Caco-2 (cell line): Measurements from ENCODE around the gene KISS1. TPM values are rescaled to one million over a fixed set of nuclear protein-coding genes. Genes with fewer than 3 reads are reported as not detected.
A peak's percentile ranks its signal among the peaks of the same experiment; 100 is the strongest.

Experiments
- BruUV-seq: library from RNA; stranded (reverse); fragments of 400-500 nt; replicated peaks from 2 replicates; lab custom pipeline; 2021; lab: Mats Ljungman, UMichigan
- CTCF ChIA-PET: fragments of 300-600 bp; sonication (Branson Sonifier 250); formaldehyde crosslinking; loops from one replicate; lab custom pipeline; 2022; ENCODE audit warnings: antibody characterized with exemption; lab: Charles Lee
- POLR2A ChIA-PET: fragments of 300-600 bp; sonication (Branson Sonifier 250); formaldehyde crosslinking; loops from one replicate; lab custom pipeline; 2022; ENCODE audit warnings: antibody characterized with exemption; lab: Charles Lee
- DNase-seq, 2 experiments: peaks; one replicate each; pipeline versions ENCODE4 v3.0.0 to v3.0.0-alpha.2; 2020 to 2022
- H3K27me3 ChIP-seq: replicated peaks from 2 replicates; pipeline ENCODE4 v1.6.0; 2011; ENCODE audit warnings: low read length; ENCODE audit not compliant: control insufficient read depth, insufficient read depth
- H3K36me3 ChIP-seq: 2 replicates; pipeline ENCODE4 v1.5.1; 2011; ENCODE audit warnings: low read length; ENCODE audit not compliant: control insufficient read depth, insufficient read depth
- H3K4me1 ChIP-seq: fragments of 250-450 bp; sonication (Bioruptor Pico); 2 replicates; pipeline ENCODE4 v1.5.1; 2020; ENCODE audit warnings: mild to moderate bottlenecking
- H3K4me3 ChIP-seq: 2 replicates; pipeline ENCODE4 v1.5.1; 2011; ENCODE audit warnings: low read depth, mild to moderate bottlenecking, control low read depth, low read length
- H3K9me3 ChIP-seq: fragments of 250-450 bp; sonication (Bioruptor Pico); 2 replicates; pipeline ENCODE4 v1.5.1; 2020; ENCODE audit warnings: mild to moderate bottlenecking, moderate library complexity
- H3K27ac Mint-ChIP-seq: one replicate; pipeline ENCODE4 v1.8.0; 2022; ENCODE audit warnings: mixed read lengths; ENCODE audit not compliant: unreplicated experiment
- H3K27me3 Mint-ChIP-seq: one replicate; pipeline ENCODE4 v1.8.0; 2022; ENCODE audit warnings: mixed read lengths; ENCODE audit not compliant: insufficient read depth, unreplicated experiment
- H3K36me3 Mint-ChIP-seq: one replicate; pipeline ENCODE4 v1.8.0; 2022; ENCODE audit warnings: mild to moderate bottlenecking, mixed read lengths; ENCODE audit not compliant: insufficient read depth, unreplicated experiment
- H3K4me1 Mint-ChIP-seq: one replicate; pipeline ENCODE4 v1.8.0; 2022; ENCODE audit warnings: low read depth, mixed read lengths; ENCODE audit not compliant: unreplicated experiment
- H3K4me3 Mint-ChIP-seq: one replicate; pipeline ENCODE4 v1.8.0; 2022; ENCODE audit warnings: mild to moderate bottlenecking, moderate library complexity, mixed read lengths; ENCODE audit not compliant: unreplicated experiment
- H3K9me3 Mint-ChIP-seq: one replicate; pipeline ENCODE4 v1.8.0; 2022; ENCODE audit warnings: mixed read lengths; ENCODE audit not compliant: unreplicated experiment
- CTCF ChIP-seq, 2 experiments: fragments of 200-600 bp in 1 of 2; IDR thresholded peaks; 1 replicate in 1 of 2; 2 replicates in 1 of 2; pipeline versions ENCODE4 v1.5.1 to v1.8.0; 2011 to 2022; ENCODE audit warnings: antibody characterized with exemption in 1 of 2, control low read depth in 1 of 2, inconsistent platforms in 1 of 2, low read depth in 1 of 2, low read length in 1 of 2, mild to moderate bottlenecking in 1 of 2, moderate library complexity in 1 of 2; ENCODE audit not compliant: insufficient read depth in 1 of 2, severe bottlenecking in 1 of 2, unreplicated experiment in 1 of 2
- intact Hi-C: fragments of 100-400 bp; cut with micrococcal nuclease; formaldehyde crosslinking; loops from one replicate; pipeline ENCODE4 v1.10.0; 2022; ENCODE audit not compliant: unreplicated experiment
- total RNA-seq: library from RNA; stranded (reverse); gene quantifications from 2 replicates; pipeline ENCODE4 v1.2.3, GENCODE V29; 2022

Gene KISS1
- total RNA-seq, 1 experiment from 2014 or later: 3.3 TPM

GRCh38 chr1:204154568-204155255 is 41.6 kb downstream of the KISS1 start:
- H3K4me1 Mint-ChIP-seq: no peaks in the 10 kb centered on the region
- ChIA-PET CTCF (no interaction called here), POLR2A (no interaction called here)
- no peak overlapping the region for H3K27ac Mint-ChIP-seq
- intact Hi-C loops: no loop called here
- no peaks in the 10 kb centered on the region for H3K27me3 Mint-ChIP-seq
- no peaks in the 10 kb centered on the region for H3K36me3 Mint-ChIP-seq
- H3K27me3 ChIP-seq: no peaks in the 10 kb centered on the region
- no peaks in the 10 kb centered on the region for H3K36me3 ChIP-seq
- no peak overlapping the region for H3K4me3 ChIP-seq
- BruUV-seq: no TSS peak
- H3K4me3 Mint-ChIP-seq: no peak overlapping the region
- H3K4me1 ChIP-seq: peaks cover 6% of the 10 kb centered on the region
- H3K9me3 ChIP-seq: no peaks in the 10 kb centered on the region
- H3K9me3 Mint-ChIP-seq: no peaks in the 10 kb centered on the region
- TF ChIP-seq CTCF (IDR thresholded peaks at IDR 0.05; ENCODE audit: insufficient read depth in 1 of 2, low read depth in 1 of 2, low read length in 1 of 2, severe bottlenecking in 1 of 2, unreplicated experiment in 1 of 2): no peak
- no peak for DNase-seq

DNA sequence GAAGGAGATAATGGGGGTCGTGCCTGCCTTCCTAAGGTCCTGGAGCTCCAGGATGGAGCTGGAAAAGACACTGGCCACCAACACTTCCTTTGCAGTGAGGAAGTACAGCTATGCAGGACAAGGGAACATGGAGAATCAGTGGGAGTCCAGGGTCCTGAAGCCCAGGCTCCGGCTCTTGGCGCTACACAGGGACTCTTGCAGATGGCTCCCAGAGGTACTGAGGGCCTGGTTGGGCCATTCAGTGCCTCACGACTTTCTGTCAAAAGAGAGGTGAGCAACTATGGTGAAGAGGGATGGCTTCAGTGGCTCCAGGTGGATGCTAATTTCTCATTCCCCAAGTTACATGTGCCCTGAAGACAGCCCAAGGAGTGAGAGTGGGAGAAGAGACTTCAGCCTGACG is 42.6 kb downstream of the KISS1 start:
- Mint-ChIP-seq H3K36me3 (no peaks in the 10 kb centered on the region), H3K4me3 (no peak overlapping the region), H3K27me3 (no peaks in the 10 kb centered on the region), H3K27ac (no peak overlapping the region), H3K9me3 (no peaks in the 10 kb centered on the region), H3K4me1 (no peaks in the 10 kb centered on the region)
- H3K27me3 ChIP-seq: no peaks in the 10 kb centered on the region
- BruUV-seq: no TSS peak
- H3K4me1 ChIP-seq: peaks cover 6% of the 10 kb centered on the region
- POLR2A ChIA-PET: no interaction called here
- CTCF ChIA-PET: no interaction called here
- H3K4me3 ChIP-seq: no peak overlapping the region
- no peaks in the 10 kb centered on the region for H3K36me3 ChIP-seq
- no peaks in the 10 kb centered on the region for H3K9me3 ChIP-seq
- DNase-seq: no peak
- no peak for TF ChIP-seq CTCF (IDR thresholded peaks at IDR 0.05; ENCODE audit: insufficient read depth in 1 of 2, low read depth in 1 of 2, low read length in 1 of 2, severe bottlenecking in 1 of 2, unreplicated experiment in 1 of 2)
- intact Hi-C loops: no loop called here

- POLR2A ChIA-PET: interaction anchor here (0.6 to 1.5 kb wide), 2 partner anchors 11 to 62 kb away, joined by 3 to 5 read pairs; partner anchors contain the start of gene GOLT1A
- intact Hi-C loops: no loop called here
- BruUV-seq: no TSS peak
- Mint-ChIP-seq H3K9me3 (no peaks in the 10 kb centered on the region), H3K27me3 (no peaks in the 10 kb centered on the region), H3K36me3 (no peaks in the 10 kb centered on the region), H3K4me3 (peak overlapping the region; percentile 71), H3K4me1 (no peaks in the 10 kb centered on the region), H3K27ac (no peak overlapping the region)
- no peak for DNase-seq
- Histone ChIP-seq H3K4me3 (peak overlapping the region; percentile 59), H3K9me3 (no peaks in the 10 kb centered on the region), H3K27me3 (no peaks in the 10 kb centered on the region), H3K36me3 (no peaks in the 10 kb centered on the region; the same call in 1 of the 2 replicates), H3K4me1 (peaks cover 6% of the 10 kb centered on the region)
- CTCF ChIA-PET: interaction anchor here (0.6 to 1.1 kb wide), 4 partner anchors 10 to 294 kb away, joined by 3 to 13 read pairs (median 8); partner anchors contain the start of gene GOLT1A
- TF ChIP-seq CTCF (IDR thresholded peaks at IDR 0.05; ENCODE audit: insufficient read depth in 1 of 2, low read depth in 1 of 2, low read length in 1 of 2, severe bottlenecking in 1 of 2, unreplicated experiment in 1 of 2): no peak
Measured at GRCh38 chr1:204152310-204153044, 43.8 kb downstream of the KISS1 start.
